22Rv1 (cell line): ENCODE data around the gene ALOX15.

ENCODE experiments used
- ZFX ChIP-seq: fragments of 450-650 bp; IDR thresholded peaks from 2 replicates; pipeline ENCODE4 v1.6.1; 2017; ENCODE audit warnings: antibody characterized with exemption, borderline replicate concordance
- TF ChIP-seq, protein P1 (sequence below): fragments of 450-650 bp; IDR thresholded peaks from 2 replicates; pipeline ENCODE4 v1.5.1; 2017; ENCODE audit warnings: mild to moderate bottlenecking

DNA sequence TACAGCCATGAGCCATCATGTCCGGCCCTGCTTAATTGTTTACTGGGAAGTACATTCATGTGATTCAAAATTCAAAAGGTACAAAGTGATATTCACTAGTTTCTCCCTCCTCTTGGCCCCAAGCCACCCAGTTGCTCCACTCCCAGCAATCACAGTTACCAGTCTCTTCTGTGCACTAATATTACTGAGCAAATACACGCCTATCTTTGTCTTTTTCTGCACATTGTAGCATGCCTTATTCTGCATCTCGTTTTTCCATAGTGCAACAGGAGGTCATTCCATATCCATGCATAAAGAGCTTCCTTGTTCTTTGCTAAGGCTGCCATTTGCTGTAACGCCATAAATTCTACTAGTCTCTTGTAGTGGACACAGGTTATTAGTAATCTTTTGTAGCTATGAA, 2.2 kb upstream of the ALOX15 start:
- TF ChIP-seq, protein P1, sequence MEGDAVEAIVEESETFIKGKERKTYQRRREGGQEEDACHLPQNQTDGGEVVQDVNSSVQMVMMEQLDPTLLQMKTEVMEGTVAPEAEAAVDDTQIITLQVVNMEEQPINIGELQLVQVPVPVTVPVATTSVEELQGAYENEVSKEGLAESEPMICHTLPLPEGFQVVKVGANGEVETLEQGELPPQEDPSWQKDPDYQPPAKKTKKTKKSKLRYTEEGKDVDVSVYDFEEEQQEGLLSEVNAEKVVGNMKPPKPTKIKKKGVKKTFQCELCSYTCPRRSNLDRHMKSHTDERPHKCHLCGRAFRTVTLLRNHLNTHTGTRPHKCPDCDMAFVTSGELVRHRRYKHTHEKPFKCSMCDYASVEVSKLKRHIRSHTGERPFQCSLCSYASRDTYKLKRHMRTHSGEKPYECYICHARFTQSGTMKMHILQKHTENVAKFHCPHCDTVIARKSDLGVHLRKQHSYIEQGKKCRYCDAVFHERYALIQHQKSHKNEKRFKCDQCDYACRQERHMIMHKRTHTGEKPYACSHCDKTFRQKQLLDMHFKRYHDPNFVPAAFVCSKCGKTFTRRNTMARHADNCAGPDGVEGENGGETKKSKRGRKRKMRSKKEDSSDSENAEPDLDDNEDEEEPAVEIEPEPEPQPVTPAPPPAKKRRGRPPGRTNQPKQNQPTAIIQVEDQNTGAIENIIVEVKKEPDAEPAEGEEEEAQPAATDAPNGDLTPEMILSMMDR: no peak
- no peak for TF ChIP-seq ZFX
